GM15510 (cell line): Measurements from ENCODE around the gene RPS15.

Experiments used
- POLR2A ChIP-seq: IDR thresholded peaks from 3 replicates; pipeline ENCODE4 v1.6.1; 2011; ENCODE audit warnings: borderline replicate concordance; ENCODE audit not compliant: insufficient read length; ENCODE audit errors: extremely low read depth

The RPS15 gene

GRCh38 chr19:1397838-1398237 lies 40.4 kb upstream of the RPS15 start:
- no peak for TF ChIP-seq POLR2A

GRCh38 chr19:1399079-1399478 lies 39.1 kb upstream of the RPS15 start:
- TF ChIP-seq POLR2A, result no peak

- no peak for TF ChIP-seq POLR2A
These were observed 38.5 kb upstream of the RPS15 start for GRCh38 chr19:1399745-1400144.

- no peak for TF ChIP-seq POLR2A
These were observed 37.7 kb upstream of the RPS15 start for GRCh38 chr19:1400281-1401137.

- peak; percentile 66 for TF ChIP-seq POLR2A
These were observed 36.9 kb upstream of the RPS15 start, which contains the start of gene GAMT for GRCh38 chr19:1401138-1401888. TSS of gene GAMT (minus strand) at chr19:1401542. CDS start at chr19:1401476, 66 bp downstream.

- no peak for TF ChIP-seq POLR2A
These were observed 36.3 kb upstream of the RPS15 start for GRCh38 chr19:1401889-1402217.

GRCh38 chr19:1402411-1403070 lies 35.7 kb upstream of the RPS15 start:
- TF ChIP-seq POLR2A, result no peak

- TF ChIP-seq POLR2A, result peak; percentile 74
These were observed 31.2 kb upstream of the RPS15 start for GRCh38 chr19:1406774-1407527.

- TF ChIP-seq POLR2A, result no peak
These were observed 30.5 kb upstream of the RPS15 start, which contains the start of gene DAZAP1 for GRCh38 chr19:1407528-1408299. TSS of gene DAZAP1 (plus strand) at chr19:1407586. CDS start at chr19:1407774, 188 bp downstream.

GRCh38 chr19:1408300-1409203 lies 29.6 kb upstream of the RPS15 start:
- peak; percentile 27 for TF ChIP-seq POLR2A

GRCh38 chr19:1409204-1410005 lies 28.8 kb upstream of the RPS15 start:
- no peak for TF ChIP-seq POLR2A
